Measurements from ENCODE around the gene RAB3GAP2. TPM values are rescaled to one million over a fixed set of nuclear protein-coding genes. Genes with fewer than 3 reads are reported as not detected.

Gene RAB3GAP2
- total and polyA plus RNA-seq, 10 of the 15 experiments (the other 5 are each of a cell fraction or from before 2014, with no cell fraction given), result 11.9 to 51.1 (median 24.4) TPM

DNA sequence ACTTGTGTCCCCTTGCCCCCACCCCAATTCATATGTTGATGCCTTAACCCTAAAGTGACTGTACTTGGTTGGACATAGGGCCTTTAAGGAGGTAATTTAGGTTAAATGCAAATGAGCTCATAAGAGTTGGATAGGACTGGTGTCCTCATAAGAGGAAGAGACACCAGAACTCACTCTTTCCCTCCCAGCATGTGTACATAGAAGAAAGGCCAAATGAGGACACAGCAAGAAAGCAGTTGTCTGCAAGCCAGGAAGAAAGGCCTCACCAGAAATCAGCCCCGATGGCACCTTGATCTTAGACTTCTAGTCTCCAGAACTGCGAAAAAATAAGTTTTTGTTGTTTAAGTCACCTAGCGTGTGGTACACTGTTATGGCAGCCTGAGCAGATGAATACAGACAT, 45.5 kb downstream of the RAB3GAP2 start:
- no TSS peak for BruUV-seq (replicated peaks)
- H4K20me1 ChIP-seq (ENCODE audit: control insufficient read depth, insufficient read depth), result no peaks in the 10 kb centered on the region

More for the DNA sequence above, 45.5 kb downstream of the RAB3GAP2 start:
- intact Hi-C loops (cut with micrococcal nuclease; ENCODE audit: unreplicated experiment) (no loop called here), in situ Hi-C loops (cut with MboI) (loop anchor here (25.0 kb wide), 1 partner anchor 1039 kb away; no protein-coding TSS in a partner anchor)
- Histone ChIP-seq H3K9ac (ENCODE audit: control insufficient read depth, insufficient read depth, low read length) (no peak overlapping the region), H3K27ac (ENCODE audit: control insufficient read depth, insufficient read depth) (no peak overlapping the region), H2AFZ (ENCODE audit: control insufficient read depth, low read depth, low read length) (no peak overlapping the region), H3K4me1 (ENCODE audit: control insufficient read depth, insufficient read depth, low read length) (peaks cover 2% of the 10 kb centered on the region; the same call in 1 of the 2 replicates), H3K4me2 (ENCODE audit: control insufficient read depth, insufficient read depth) (no peak overlapping the region), H3K4me3 (no peak overlapping the region), H3K36me3 (ENCODE audit: control insufficient read depth in 2 of 2, insufficient read depth in 2 of 2, low read length in 1 of 2) (peaks cover 2 to 12% of the 10 kb centered on the region in 2 experiments), H3K27me3 (replicated peaks in 1 of 2; ENCODE audit: control insufficient read depth in 2 of 2, insufficient read depth in 2 of 2, low read length in 1 of 2) (no peaks in the 10 kb centered on the region), H3K9me3 (replicated peaks; ENCODE audit: control insufficient read depth, insufficient read depth, low read length) (no peaks in the 10 kb centered on the region), H3K79me2 (ENCODE audit: control insufficient read depth, insufficient read depth, low read length) (peaks cover 51% of the 10 kb centered on the region)
- no peak for ATAC-seq
- 78% methylated on average over 3 of the region's 3 CpGs for WGBS (ENCODE audit: insufficient coverage, insufficient replicate concordance, low lambda C conversion rate, missing lambda C conversion rate)
- ChIA-PET POLR2A (interaction anchor here (1.1 to 1.6 kb wide), 2 partner anchors 8 to 14 kb away, joined by 3 to 4 read pairs; no protein-coding TSS in a partner anchor), SMC1A (ENCODE audit: uncharacterized antibody, unreplicated experiment) (interaction anchor here (0.7 to 5.8 kb wide), 6 partner anchors 7 to 123 kb away, joined by 3 to 57 read pairs (median 4); no protein-coding TSS in a partner anchor), RAD21 (ENCODE audit: unreplicated experiment) (interaction anchor here (1.1 to 18.1 kb wide), 4 partner anchors 6 to 70 kb away, joined by 3 to 189 read pairs (median 17); partner anchors contain the start of gene RAB3GAP2), CTCF (interaction anchor here (1.1 to 4.6 kb wide), 4 partner anchors 8 to 54 kb away, joined by 3 to 29 read pairs (median 12); no protein-coding TSS in a partner anchor)
- TF ChIP-seq KLF5 (IDR thresholded peaks at IDR 0.05; ENCODE audit: partially characterized antibody), result no peak
- TF ChIP-seq NR2C1 (IDR thresholded peaks at IDR 0.05), result no peak
- TF ChIP-seq, protein P1, sequence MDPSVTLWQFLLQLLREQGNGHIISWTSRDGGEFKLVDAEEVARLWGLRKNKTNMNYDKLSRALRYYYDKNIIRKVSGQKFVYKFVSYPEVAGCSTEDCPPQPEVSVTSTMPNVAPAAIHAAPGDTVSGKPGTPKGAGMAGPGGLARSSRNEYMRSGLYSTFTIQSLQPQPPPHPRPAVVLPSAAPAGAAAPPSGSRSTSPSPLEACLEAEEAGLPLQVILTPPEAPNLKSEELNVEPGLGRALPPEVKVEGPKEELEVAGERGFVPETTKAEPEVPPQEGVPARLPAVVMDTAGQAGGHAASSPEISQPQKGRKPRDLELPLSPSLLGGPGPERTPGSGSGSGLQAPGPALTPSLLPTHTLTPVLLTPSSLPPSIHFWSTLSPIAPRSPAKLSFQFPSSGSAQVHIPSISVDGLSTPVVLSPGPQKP (IDR thresholded peaks at IDR 0.05; ENCODE audit: low read depth, low read length), result no peak
- no peak for TF ChIP-seq MEF2B (IDR thresholded peaks at IDR 0.05; ENCODE audit: partially characterized antibody, poor library complexity, severe bottlenecking)
- TF ChIP-seq POLR2A (IDR thresholded peaks at IDR 0.05; ENCODE audit: low read depth, low read length), result no peak
- no peak for TF ChIP-seq DPF2 (IDR thresholded peaks at IDR 0.05)
- TF ChIP-seq EZH2 (IDR thresholded peaks at IDR 0.05; ENCODE audit: borderline replicate concordance, control insufficient read depth, low read depth, low read length), result no peak
- no peak for TF ChIP-seq EGR1 (IDR thresholded peaks at IDR 0.05; ENCODE audit: borderline replicate concordance in 1 of 2, low read depth in 2 of 2, low read length in 2 of 2)
- no peak for TF ChIP-seq STAT3 (IDR thresholded peaks at IDR 0.05; ENCODE audit: low read depth, low read length)
- no peak for TF ChIP-seq YBX1 (IDR thresholded peaks at IDR 0.05)
- no peak for TF ChIP-seq TAF1 (IDR thresholded peaks at IDR 0.05; ENCODE audit: borderline replicate concordance, low read depth, low read length)
- TF ChIP-seq ESRRA (IDR thresholded peaks at IDR 0.05; ENCODE audit: low read length), result no peak
- no peak for TF ChIP-seq MYB (IDR thresholded peaks at IDR 0.05; ENCODE audit: borderline replicate concordance, low read depth, low read length)
- TF ChIP-seq, protein P2, sequence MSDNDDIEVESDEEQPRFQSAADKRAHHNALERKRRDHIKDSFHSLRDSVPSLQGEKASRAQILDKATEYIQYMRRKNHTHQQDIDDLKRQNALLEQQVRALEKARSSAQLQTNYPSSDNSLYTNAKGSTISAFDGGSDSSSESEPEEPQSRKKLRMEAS (IDR thresholded peaks at IDR 0.05; ENCODE audit: low read depth, low read length), result no peak
- TF ChIP-seq, protein P3, sequence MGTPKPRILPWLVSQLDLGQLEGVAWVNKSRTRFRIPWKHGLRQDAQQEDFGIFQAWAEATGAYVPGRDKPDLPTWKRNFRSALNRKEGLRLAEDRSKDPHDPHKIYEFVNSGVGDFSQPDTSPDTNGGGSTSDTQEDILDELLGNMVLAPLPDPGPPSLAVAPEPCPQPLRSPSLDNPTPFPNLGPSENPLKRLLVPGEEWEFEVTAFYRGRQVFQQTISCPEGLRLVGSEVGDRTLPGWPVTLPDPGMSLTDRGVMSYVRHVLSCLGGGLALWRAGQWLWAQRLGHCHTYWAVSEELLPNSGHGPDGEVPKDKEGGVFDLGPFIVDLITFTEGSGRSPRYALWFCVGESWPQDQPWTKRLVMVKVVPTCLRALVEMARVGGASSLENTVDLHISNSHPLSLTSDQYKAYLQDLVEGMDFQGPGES (IDR thresholded peaks at IDR 0.05), result no peak
- no peak for TF ChIP-seq RUNX3 (IDR thresholded peaks at IDR 0.05; ENCODE audit: low read length)
- no peak for FAIRE-seq
- no peak for DNase-seq (ENCODE audit: low read depth, low spot score)
